ENCODE results near the gene VCL.
A peak's percentile ranks its signal among the peaks of the same experiment; 100 is the strongest.
"Not testable (repeated sequence)": the region's sequence is repeated elsewhere in the genome, so short reads cannot be mapped to it uniquely, and the experiment has no call there.

Gene VCL

GRCh38 chr10:73971636-73972354 is 26.1 kb upstream of the VCL start:
- DNase-seq (ENCODE audit: low read depth) = no peak

- DNase-seq (ENCODE audit: low read depth) = no peak
Observed at GRCh38 chr10:73973427-73973826, 24.5 kb upstream of the VCL start.

GRCh38 chr10:73974309-73974946 is 23.5 kb upstream of the VCL start:
- DNase-seq (ENCODE audit: low read depth) = no peak

GRCh38 chr10:73975388-73975787 is 22.5 kb upstream of the VCL start:
- no peak for DNase-seq (ENCODE audit: low read depth)

- DNase-seq (ENCODE audit: low read depth) = no peak
Observed at GRCh38 chr10:73979141-73979808, 18.6 kb upstream of the VCL start.

GRCh38 chr10:73979809-73980433 is 18.0 kb upstream of the VCL start:
- no peak for DNase-seq (ENCODE audit: low read depth)

GRCh38 chr10:73981812-73982211 is 16.1 kb upstream of the VCL start:
- DNase-seq (ENCODE audit: low read depth) = no peak

- no peak for DNase-seq (ENCODE audit: low read depth)
Observed at GRCh38 chr10:73983096-73984047, 14.5 kb upstream of the VCL start.

GRCh38 chr10:73989594-73990150 is 8.2 kb upstream of the VCL start:
- no peak for DNase-seq (ENCODE audit: low read depth)

GRCh38 chr10:73991203-73991883 is 6.6 kb upstream of the VCL start:
- no peak for DNase-seq (ENCODE audit: low read depth)

GRCh38 chr10:73991884-73992245 is 6.1 kb upstream of the VCL start:
- DNase-seq (ENCODE audit: low read depth) = no peak

- DNase-seq (ENCODE audit: low read depth) = no peak
Observed at GRCh38 chr10:73992899-73993788, 4.8 kb upstream of the VCL start.

- no peak for DNase-seq (ENCODE audit: low read depth)
Observed at GRCh38 chr10:73995035-73995358, 2.9 kb upstream of the VCL start.

- no peak for DNase-seq (ENCODE audit: low read depth)
Observed at GRCh38 chr10:73997461-73997786, 492 bp upstream of the VCL start.

GRCh38 chr10:73998623-73998928 is 660 bp downstream of the VCL start:
- no peak for DNase-seq (ENCODE audit: low read depth)

GRCh38 chr10:73998929-73999691 is 1.2 kb downstream of the VCL start:
- peak; percentile 58 for DNase-seq (ENCODE audit: low read depth)

- no peak for DNase-seq (ENCODE audit: low read depth)
Observed at GRCh38 chr10:73999703-74000102, 1.8 kb downstream of the VCL start.

- not testable (repeated sequence) for DNase-seq (ENCODE audit: low read depth)
Observed at GRCh38 chr10:74000244-74000643, 2.3 kb downstream of the VCL start.

- DNase-seq (ENCODE audit: low read depth) = no peak
Observed at GRCh38 chr10:74000892-74001669, 3.2 kb downstream of the VCL start.

All from GM04503 (cell line).